PC-3 (cell line): Measurements from ENCODE around the gene EDC4.

ENCODE experiments used
- EZH2 ChIP-seq: fragments of 300-600 bp; sonication (generic); IDR thresholded peaks from one replicate; pipeline ENCODE4 v1.6.1; 2017; ENCODE audit warnings: antibody characterized with exemption, mild to moderate bottlenecking, low read length; ENCODE audit not compliant: unreplicated experiment
- EZH2phosphoT487 ChIP-seq: fragments of 300-600 bp; sonication (generic); IDR thresholded peaks from 2 replicates; pipeline ENCODE4 v1.6.1; 2018; ENCODE audit warnings: mild to moderate bottlenecking, antibody characterized with exemption, low read length, borderline replicate concordance
- TF ChIP-seq, protein P1 (sequence below): fragments of 300-600 bp; sonication (generic); conservative IDR thresholded peaks from 2 replicates; pipeline ENCODE4 v1.5.1; 2017; ENCODE audit warnings: antibody characterized with exemption, low read depth, mild to moderate bottlenecking, low read length

DNA sequence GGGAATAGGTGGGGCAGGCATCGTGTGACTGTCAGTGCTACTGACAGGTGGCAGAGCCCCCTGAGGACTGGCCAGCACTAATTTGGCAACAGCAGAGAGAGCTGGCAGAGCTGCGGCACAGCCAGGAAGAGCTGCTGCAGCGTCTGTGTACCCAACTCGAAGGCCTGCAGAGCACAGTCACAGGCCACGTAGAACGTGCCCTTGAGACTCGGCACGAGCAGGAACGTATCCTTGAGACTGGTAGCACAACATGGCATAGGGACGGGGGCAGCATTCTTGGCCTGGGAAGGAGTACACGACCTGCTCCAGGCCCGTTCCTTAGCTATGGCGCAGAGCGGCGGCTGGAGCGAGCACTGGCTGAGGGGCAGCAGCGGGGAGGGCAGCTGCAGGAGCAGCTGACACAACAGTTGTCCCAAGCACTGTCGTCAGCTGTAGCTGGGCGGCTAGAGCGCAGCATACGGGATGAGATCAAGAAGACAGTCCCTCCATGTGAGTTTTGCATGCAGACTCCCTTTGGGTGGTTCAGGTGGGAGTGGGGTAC is 8.8 kb downstream of the EDC4 start:
- TF ChIP-seq EZH2 (no peak), EZH2phosphoT487 (no peak)
- TF ChIP-seq, protein P1, sequence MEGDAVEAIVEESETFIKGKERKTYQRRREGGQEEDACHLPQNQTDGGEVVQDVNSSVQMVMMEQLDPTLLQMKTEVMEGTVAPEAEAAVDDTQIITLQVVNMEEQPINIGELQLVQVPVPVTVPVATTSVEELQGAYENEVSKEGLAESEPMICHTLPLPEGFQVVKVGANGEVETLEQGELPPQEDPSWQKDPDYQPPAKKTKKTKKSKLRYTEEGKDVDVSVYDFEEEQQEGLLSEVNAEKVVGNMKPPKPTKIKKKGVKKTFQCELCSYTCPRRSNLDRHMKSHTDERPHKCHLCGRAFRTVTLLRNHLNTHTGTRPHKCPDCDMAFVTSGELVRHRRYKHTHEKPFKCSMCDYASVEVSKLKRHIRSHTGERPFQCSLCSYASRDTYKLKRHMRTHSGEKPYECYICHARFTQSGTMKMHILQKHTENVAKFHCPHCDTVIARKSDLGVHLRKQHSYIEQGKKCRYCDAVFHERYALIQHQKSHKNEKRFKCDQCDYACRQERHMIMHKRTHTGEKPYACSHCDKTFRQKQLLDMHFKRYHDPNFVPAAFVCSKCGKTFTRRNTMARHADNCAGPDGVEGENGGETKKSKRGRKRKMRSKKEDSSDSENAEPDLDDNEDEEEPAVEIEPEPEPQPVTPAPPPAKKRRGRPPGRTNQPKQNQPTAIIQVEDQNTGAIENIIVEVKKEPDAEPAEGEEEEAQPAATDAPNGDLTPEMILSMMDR, result no peak
